ENCODE measurements around the gene PTK6. TPM values are rescaled to one million over a fixed set of nuclear protein-coding genes. Genes with fewer than 3 reads are reported as not detected.

Gene PTK6
- total and polyA plus RNA-seq, 2 of the 13 experiments (the other 11 are each of a cell fraction or from before 2014, with no cell fraction given): 0.08 TPM; not detected in 1

GRCh38 chr20:63507083-63507743 is 30.0 kb downstream of the PTK6 start (continued):
- no peak for TF ChIP-seq ZBTB42 (CRISPR knock-in tag; IDR thresholded peaks at IDR 0.05)
- TF ChIP-seq ZNF276 (CRISPR knock-in tag; IDR thresholded peaks at IDR 0.05; ENCODE audit: low read depth): no peak
- no peak for TF ChIP-seq SP1 (IDR thresholded peaks at IDR 0.05)
- TF ChIP-seq SP1 (CRISPR knock-in tag; IDR thresholded peaks at IDR 0.05): no peak

DNA sequence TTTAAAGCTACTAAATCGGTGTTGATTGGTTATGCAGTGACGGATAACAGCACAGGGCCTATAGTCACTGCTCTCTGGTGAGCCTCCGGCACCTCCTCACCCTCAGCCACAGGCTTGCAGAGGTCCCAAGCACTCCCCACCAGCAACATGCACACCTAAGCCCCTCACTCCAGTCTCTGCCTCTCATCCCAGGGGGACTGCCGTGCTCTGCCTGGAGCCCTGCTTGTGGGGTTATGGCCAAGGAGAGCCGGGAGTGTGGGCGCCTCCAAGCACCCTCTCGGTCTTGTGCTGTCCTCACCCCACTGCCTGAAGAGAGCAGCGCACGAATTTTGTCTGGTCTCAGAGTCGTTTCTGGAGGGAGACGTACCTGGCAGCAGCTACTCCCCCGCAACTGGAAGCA is 31.5 kb downstream of the PTK6 start:
- H3K27ac ChIP-seq (ENCODE audit: extremely low read length, insufficient read depth, low read length): no peak overlapping the region
- intact Hi-C loops (cut with micrococcal nuclease; ENCODE audit: unreplicated experiment) (no loop called here), in situ Hi-C loops (cut with HindIII; ENCODE audit: extremely low pct_ligation_motif_present, low pct_unique_long_range_greater_than_20kb) (no loop called here)
- no peaks in the 10 kb centered on the region for H3K36me3 ChIP-seq (replicated peaks in 1 of 2; ENCODE audit: control insufficient read depth in 1 of 2, insufficient read depth in 2 of 2, low read length in 2 of 2)
- H3K27me3 ChIP-seq (ENCODE audit: control insufficient read depth in 1 of 2, insufficient read depth in 2 of 2, low read length in 2 of 2): peaks cover 18 to 89% of the 10 kb centered on the region in 2 experiments; a peak in 4 of 5 replicates
- H4K20me1 ChIP-seq (ENCODE audit: insufficient read depth, low read length): no peaks in the 10 kb centered on the region; the same call in 1 of the 2 replicates
- no TSS peak for BruUV-seq (replicated peaks)
- no peak overlapping the region for H3K9ac ChIP-seq (ENCODE audit: insufficient read depth, low read depth, low read length)
- no peak for DNase-seq (ENCODE audit: low spot score)
- H3K4me2 ChIP-seq (ENCODE audit: low read depth, low read length): no peak overlapping the region
- no peak for FAIRE-seq
- ChIA-PET POLR2A (no interaction called here), CTCF (ENCODE audit: low intra/inter-chr PET ratio, low total read pairs) (no interaction called here)
- ATAC-seq: no peak
- H3K9me3 ChIP-seq (ENCODE audit: low read length): no peaks in the 10 kb centered on the region
- H3K79me2 ChIP-seq (ENCODE audit: insufficient read depth, low read length): no peaks in the 10 kb centered on the region
- H3K4me3 ChIP-seq (replicated peaks in 1 of 3; ENCODE audit: insufficient read depth in 1 of 3, low read depth in 2 of 3, low read length in 3 of 3): no peak overlapping the region
- no peak overlapping the region for H2AFZ ChIP-seq (ENCODE audit: low read length)
- H3K4me1 ChIP-seq (ENCODE audit: insufficient read depth, low read length): no peaks in the 10 kb centered on the region
- 38% methylated on average over 12 of the region's 12 CpGs for WGBS (ENCODE audit: low lambda C conversion rate)
- no peak for TF ChIP-seq HNRNPH1 (optimal IDR thresholded peaks at IDR 0.05; ENCODE audit: low read depth, low read length)
- TF ChIP-seq ZKSCAN5 (CRISPR knock-in tag; IDR thresholded peaks at IDR 0.05): no peak
- TF ChIP-seq ZNF281 (CRISPR knock-in tag; IDR thresholded peaks at IDR 0.05; ENCODE audit: borderline replicate concordance): no peak
- TF ChIP-seq POLR2G (IDR thresholded peaks at IDR 0.05; ENCODE audit: low read depth, low read length): no peak
- TF ChIP-seq, protein P1, sequence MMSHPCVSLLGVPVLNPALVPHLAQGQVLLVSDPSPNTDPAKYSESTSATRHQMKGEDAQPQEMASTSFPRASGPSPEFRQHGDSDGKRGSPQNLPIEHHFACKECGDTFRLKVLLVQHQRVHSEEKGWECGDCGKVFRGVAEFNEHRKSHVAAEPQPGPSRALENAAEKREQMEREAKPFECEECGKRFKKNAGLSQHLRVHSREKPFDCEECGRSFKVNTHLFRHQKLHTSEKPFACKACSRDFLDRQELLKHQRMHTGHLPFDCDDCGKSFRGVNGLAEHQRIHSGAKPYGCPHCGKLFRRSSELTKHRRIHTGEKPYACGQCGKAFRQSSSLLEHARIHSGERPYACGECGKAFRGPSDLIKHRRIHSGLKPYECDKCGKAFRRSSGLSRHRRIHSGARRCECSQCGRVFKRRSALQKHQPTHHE (CRISPR knock-in tag; IDR thresholded peaks at IDR 0.05; ENCODE audit: borderline replicate concordance): no peak
- TF ChIP-seq, protein P2, sequence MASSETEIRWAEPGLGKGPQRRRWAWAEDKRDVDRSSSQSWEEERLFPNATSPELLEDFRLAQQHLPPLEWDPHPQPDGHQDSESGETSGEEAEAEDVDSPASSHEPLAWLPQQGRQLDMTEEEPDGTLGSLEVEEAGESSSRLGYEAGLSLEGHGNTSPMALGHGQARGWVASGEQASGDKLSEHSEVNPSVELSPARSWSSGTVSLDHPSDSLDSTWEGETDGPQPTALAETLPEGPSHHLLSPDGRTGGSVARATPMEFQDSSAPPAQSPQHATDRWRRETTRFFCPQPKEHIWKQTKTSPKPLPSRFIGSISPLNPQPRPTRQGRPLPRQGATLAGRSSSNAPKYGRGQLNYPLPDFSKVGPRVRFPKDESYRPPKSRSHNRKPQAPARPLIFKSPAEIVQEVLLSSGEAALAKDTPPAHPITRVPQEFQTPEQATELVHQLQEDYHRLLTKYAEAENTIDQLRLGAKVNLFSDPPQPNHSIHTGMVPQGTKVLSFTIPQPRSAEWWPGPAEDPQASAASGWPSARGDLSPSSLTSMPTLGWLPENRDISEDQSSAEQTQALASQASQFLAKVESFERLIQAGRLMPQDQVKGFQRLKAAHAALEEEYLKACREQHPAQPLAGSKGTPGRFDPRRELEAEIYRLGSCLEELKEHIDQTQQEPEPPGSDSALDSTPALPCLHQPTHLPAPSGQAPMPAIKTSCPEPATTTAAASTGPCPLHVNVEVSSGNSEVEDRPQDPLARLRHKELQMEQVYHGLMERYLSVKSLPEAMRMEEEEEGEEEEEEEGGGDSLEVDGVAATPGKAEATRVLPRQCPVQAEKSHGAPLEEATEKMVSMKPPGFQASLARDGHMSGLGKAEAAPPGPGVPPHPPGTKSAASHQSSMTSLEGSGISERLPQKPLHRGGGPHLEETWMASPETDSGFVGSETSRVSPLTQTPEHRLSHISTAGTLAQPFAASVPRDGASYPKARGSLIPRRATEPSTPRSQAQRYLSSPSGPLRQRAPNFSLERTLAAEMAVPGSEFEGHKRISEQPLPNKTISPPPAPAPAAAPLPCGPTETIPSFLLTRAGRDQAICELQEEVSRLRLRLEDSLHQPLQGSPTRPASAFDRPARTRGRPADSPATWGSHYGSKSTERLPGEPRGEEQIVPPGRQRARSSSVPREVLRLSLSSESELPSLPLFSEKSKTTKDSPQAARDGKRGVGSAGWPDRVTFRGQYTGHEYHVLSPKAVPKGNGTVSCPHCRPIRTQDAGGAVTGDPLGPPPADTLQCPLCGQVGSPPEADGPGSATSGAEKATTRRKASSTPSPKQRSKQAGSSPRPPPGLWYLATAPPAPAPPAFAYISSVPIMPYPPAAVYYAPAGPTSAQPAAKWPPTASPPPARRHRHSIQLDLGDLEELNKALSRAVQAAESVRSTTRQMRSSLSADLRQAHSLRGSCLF (CRISPR knock-in tag; IDR thresholded peaks at IDR 0.05; ENCODE audit: borderline replicate concordance): no peak
- no peak for TF ChIP-seq POLR2A (IDR thresholded peaks at IDR 0.05; ENCODE audit: insufficient read depth in 1 of 2, low read depth in 2 of 2, low read length in 2 of 2)
- no peak for TF ChIP-seq ZEB1 (IDR thresholded peaks at IDR 0.05; ENCODE audit: insufficient replicate concordance, low read depth)

Data from HepG2 (cell line).